Heart left ventricle (tissue), 16 donors: ENCODE data around the gene SYNGR2. TPM values are rescaled to one million over a fixed set of nuclear protein-coding genes. Genes with fewer than 3 reads are reported as not detected.

Experiments used
- ATAC-seq, 4 donors: fragments of 200-7000 bp; cut with Tn5 transposase; one replicate each; pipeline ENCODE4 v1.9.1; 2020 to 2022; ENCODE audit warnings: moderate library complexity in 4 of 4, mild to moderate bottlenecking in 3 of 4, moderate number of reproducible peaks in 1 of 4
- DNase-seq, 5 donors: peaks; one replicate each; pipeline ENCODE4 v3.0.0-alpha.2; 2020
- H3K27ac ChIP-seq, 12 donors: fragments of 200-600 bp; sonication (generic) in 4 of 12; one replicate each; pipeline versions ENCODE4 v1.5.0 to v1.8.0; 2016 to 2022; ENCODE audit warnings: mild to moderate bottlenecking in 2 of 12
- H3K27me3 ChIP-seq, 9 donors: fragments of 200-600 bp; sonication (generic) in 2 of 9; one replicate each; pipeline versions ENCODE4 v1.5.1 to v1.8.0; 2016 to 2022; ENCODE audit warnings: mild to moderate bottlenecking in 3 of 9
- H3K36me3 ChIP-seq, 9 donors: fragments of 200-600 bp; sonication (generic) in 2 of 9; one replicate each; pipeline versions ENCODE4 v1.5.0 to v1.8.0; 2018 to 2022; ENCODE audit warnings: mild to moderate bottlenecking in 2 of 9
- H3K4me1 ChIP-seq, 12 donors: fragments of 200-600 bp; sonication (generic) in 4 of 12; one replicate each; pipeline versions ENCODE4 v1.5.0 to v1.8.0; 2016 to 2022; ENCODE audit warnings: mild to moderate bottlenecking in 3 of 12
- H3K4me3 ChIP-seq, 12 donors: fragments of 200-600 bp; sonication (generic) in 4 of 12; one replicate each; pipeline versions ENCODE4 v1.5.0 to v1.8.0; 2017 to 2022; ENCODE audit warnings: mild to moderate bottlenecking in 9 of 12, moderate library complexity in 4 of 12
- H3K9me3 ChIP-seq, 12 donors: fragments of 200-600 bp; sonication (generic) in 4 of 12; one replicate each; pipeline versions ENCODE4 v1.5.0 to v1.8.0; 2016 to 2022; ENCODE audit warnings: mild to moderate bottlenecking in 1 of 12
- POLR2A ChIP-seq, 2 donors: fragments of 450-650 bp; IDR thresholded peaks; one replicate each; pipeline ENCODE4 v1.6.1; 2017; ENCODE audit warnings: antibody characterized with exemption in 2 of 2, mild to moderate bottlenecking in 2 of 2, moderate library complexity in 2 of 2
- WGBS, 4 donors: extraction: QIAGEN DNeasy Blood & Tissue Kit in 2 of 4; methylation state at CpG; one replicate each; pipeline versions ENCODE4 v1.1.5 to v1.1.7; 2013 to 2018; 5-methylcytosine and 5-hydroxymethylcytosine counted together
- intact Hi-C, 10 donors: fragments of 100-400 bp; cut with DNase I; formaldehyde crosslinking; loops; one replicate each; pipeline versions ENCODE4 v1.11.1 to v1.14.2; 2022
- polyA plus RNA-seq, 2 donors: library from polyadenylated mRNA; stranded (reverse); fragments of 200-250 nt; gene quantifications; one replicate each; pipeline ENCODE4 v1.2.3, GENCODE V29; 2013
- total RNA-seq, 9 donors: library from RNA; depleted of rRNA in 2 of 9; stranded (reverse); fragments of >200 nt in 2 of 9; fragmentation: NEBNext Ultra II Directional in 3 of 9; extraction: Animal tissue kit (Norgen Biotek cat#: 25700) in 3 of 9; gene quantifications; one replicate each; pipeline versions ENCODE4 v1.1.0 to v1.2.4, GENCODE V29; 2016 to 2023
- TF ChIP-seq, protein P1 (sequence below), 12 donors: fragments of 200-600 bp; sonication (generic) in 4 of 12; IDR thresholded peaks; one replicate each; pipeline versions ENCODE4 v1.5.0 to v1.8.0; 2018 to 2022; ENCODE audit warnings: antibody characterized with exemption in 12 of 12, mild to moderate bottlenecking in 5 of 12
- donor health status: ischemic (EF 13 %, LVEDD 7.1; RV severe dilation, severe dysfunction).
- donor health status: healthy with polysubstance abuse.
- donor health status: DM: no; HTN: yes; CAD: no.
- donor health status: DM: no; HTN: no; CAD: no.
- donor health status: ischemic (EF 25% LVEDD 6.9; RV normal size, moderate dysfunction).
- donor health status: ischemic (EF 25% LVEDD 5.7; RV mildly dilated, moderate dysfunction).
- donor health status: healthy.
- donor health status: DM: yes; HTN: yes; CAD: no.
- donor health status: ischemic (EF 35%, LVEDD 5.7; RV mildly dilated, moderate dysfunction).
- donor health status: nonischemic (EF 11% LVEDD 7.7; RV severe dilation, severe dysfunction).
- donor health status: DM: yes; HTN: yes; CAD: no.
- donor health status: PGD.
- donor health status: ischemic (EF 29% LVEDD 5.4; RV normal size, mild dysfunction).
- donor health status: nonischemic (EF 23%, LVEDD 6.1; RV moderate dilation, normal function).

SYNGR2 gene
- total and polyA plus RNA-seq, 11 donors = 99.5 to 268 (median 135) TPM

DNA sequence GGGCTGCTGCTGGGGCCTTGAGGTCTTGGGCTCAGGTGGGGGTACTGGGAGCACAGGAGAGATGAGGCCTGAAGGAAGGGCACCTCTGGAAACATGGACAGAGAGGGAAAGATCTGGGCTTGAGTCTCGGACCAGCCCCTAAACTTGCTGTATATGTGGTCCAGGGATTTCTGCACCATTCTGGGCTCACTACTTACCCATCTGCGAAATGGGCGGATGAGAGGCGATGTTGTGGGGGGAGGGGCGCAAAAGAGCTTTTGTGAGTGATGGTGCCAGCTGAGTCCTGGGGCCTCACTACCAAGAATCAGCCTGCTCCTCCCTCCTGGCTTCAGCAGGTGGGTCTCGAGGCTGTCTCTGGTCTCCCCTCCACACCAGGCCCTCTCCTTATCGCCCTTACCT is 21.9 kb upstream of the SYNGR2 start:
- ATAC-seq (no peak), DNase-seq (no peak)
- Histone ChIP-seq H3K4me3 (no peak overlapping the region), H3K36me3 (peaks cover 0 to 10% (median 0%) of the 10 kb centered on the region in 9 donors), H3K4me1 (peaks cover 11 to 41% (median 30%) of the 10 kb centered on the region in 12 donors), H3K27me3 (no peaks in the 10 kb centered on the region), H3K9me3 (no peaks in the 10 kb centered on the region), H3K27ac (no peak overlapping the region)
- 95 to 98% (median 97%) methylated on average over 7 of the region's 7 CpGs for WGBS, 4 donors
- intact Hi-C loops = no loop called here
- TF ChIP-seq, protein P1, sequence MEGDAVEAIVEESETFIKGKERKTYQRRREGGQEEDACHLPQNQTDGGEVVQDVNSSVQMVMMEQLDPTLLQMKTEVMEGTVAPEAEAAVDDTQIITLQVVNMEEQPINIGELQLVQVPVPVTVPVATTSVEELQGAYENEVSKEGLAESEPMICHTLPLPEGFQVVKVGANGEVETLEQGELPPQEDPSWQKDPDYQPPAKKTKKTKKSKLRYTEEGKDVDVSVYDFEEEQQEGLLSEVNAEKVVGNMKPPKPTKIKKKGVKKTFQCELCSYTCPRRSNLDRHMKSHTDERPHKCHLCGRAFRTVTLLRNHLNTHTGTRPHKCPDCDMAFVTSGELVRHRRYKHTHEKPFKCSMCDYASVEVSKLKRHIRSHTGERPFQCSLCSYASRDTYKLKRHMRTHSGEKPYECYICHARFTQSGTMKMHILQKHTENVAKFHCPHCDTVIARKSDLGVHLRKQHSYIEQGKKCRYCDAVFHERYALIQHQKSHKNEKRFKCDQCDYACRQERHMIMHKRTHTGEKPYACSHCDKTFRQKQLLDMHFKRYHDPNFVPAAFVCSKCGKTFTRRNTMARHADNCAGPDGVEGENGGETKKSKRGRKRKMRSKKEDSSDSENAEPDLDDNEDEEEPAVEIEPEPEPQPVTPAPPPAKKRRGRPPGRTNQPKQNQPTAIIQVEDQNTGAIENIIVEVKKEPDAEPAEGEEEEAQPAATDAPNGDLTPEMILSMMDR (IDR thresholded peaks at IDR 0.05) = no peak
- no peak for TF ChIP-seq POLR2A (IDR thresholded peaks at IDR 0.05)

DNA sequence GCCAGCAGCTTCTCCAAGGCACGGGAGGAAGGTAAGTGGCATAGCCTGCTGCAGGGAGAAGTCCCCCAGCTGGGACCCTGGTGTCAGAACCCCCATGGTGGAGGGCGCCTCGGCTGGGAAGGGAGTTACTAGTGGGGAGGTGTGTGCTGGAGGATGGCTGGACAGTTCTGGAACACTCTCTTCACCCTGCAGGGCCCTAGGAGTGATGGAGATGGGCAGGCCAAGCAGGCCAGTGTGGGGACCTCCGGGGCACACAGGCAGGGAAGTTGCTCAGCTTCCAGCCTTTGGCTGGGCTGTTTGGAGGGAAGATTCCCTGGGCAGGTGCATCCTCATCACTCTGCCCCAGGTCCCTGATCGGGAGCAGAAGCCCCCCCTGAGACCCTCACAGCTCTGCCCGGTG is 21.5 kb upstream of the SYNGR2 start:
- WGBS, 4 donors = 89 to 97% (median 93%) methylated on average over 6 of the region's 6 CpGs
- H3K27me3 ChIP-seq = no peaks in the 10 kb centered on the region
- no peak overlapping the region for H3K4me3 ChIP-seq
- H3K9me3 ChIP-seq = no peaks in the 10 kb centered on the region
- intact Hi-C loops = no loop called here
- peaks cover 11 to 45% (median 29%) of the 10 kb centered on the region in 12 donors for H3K4me1 ChIP-seq
- peaks cover 0 to 6% (median 0%) of the 10 kb centered on the region in 9 donors for H3K36me3 ChIP-seq
- TF ChIP-seq, protein P1 (IDR thresholded peaks at IDR 0.05) = no peak
- no peak for TF ChIP-seq POLR2A (IDR thresholded peaks at IDR 0.05)
- ATAC-seq (no peak), DNase-seq (no peak)
- H3K27ac ChIP-seq = no peak overlapping the region

DNA sequence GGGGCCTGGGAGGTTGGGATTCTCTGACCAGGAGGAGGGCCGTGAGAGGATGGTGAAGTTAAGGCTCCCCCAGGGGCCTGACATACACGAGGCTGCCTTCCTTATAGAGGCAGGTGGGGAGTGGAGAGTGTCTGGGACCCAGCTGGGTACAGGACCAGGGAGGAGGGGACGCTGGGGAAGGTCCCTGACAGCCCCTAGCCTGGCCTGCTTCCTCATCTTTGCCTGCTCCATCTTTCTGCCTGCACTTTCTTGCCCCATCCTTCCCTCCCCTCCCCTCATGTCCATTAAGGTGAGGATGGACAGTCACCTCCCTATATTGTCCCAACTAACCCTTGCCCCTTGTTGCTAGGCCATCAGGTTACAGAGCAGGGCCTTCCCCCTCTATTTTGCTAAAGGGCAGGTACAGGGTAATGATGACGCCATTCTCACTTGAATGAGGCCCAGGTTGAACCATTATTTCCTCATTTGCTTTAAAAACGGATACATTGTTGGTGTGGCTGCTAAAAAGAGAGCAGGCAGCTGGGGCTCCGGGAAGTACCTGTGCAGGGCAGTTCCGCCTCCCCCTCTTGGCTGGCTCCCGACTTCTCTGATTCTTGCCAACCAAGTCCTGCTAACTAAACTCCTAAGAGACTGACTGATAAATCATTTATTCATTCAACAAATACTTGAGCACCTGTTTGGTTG is 20.9 kb upstream of the SYNGR2 start:
- no peak for DNase-seq
- intact Hi-C loops = no loop called here
- H3K9me3 ChIP-seq = no peaks in the 10 kb centered on the region
- no peak for ATAC-seq
- H3K27me3 ChIP-seq = no peaks in the 10 kb centered on the region
- no peak overlapping the region for H3K4me3 ChIP-seq
- H3K4me1 ChIP-seq = peaks cover 11 to 46% (median 29%) of the 10 kb centered on the region in 12 donors
- peaks cover 0 to 2% (median 0%) of the 10 kb centered on the region in 9 donors for H3K36me3 ChIP-seq
- WGBS, 4 donors = 75 to 85% (median 77%) methylated on average over 8 of the region's 8 CpGs
- TF ChIP-seq POLR2A (IDR thresholded peaks at IDR 0.05) = no peak
- TF ChIP-seq, protein P1 (IDR thresholded peaks at IDR 0.05) = no peak
- no peak overlapping the region for H3K27ac ChIP-seq

DNA sequence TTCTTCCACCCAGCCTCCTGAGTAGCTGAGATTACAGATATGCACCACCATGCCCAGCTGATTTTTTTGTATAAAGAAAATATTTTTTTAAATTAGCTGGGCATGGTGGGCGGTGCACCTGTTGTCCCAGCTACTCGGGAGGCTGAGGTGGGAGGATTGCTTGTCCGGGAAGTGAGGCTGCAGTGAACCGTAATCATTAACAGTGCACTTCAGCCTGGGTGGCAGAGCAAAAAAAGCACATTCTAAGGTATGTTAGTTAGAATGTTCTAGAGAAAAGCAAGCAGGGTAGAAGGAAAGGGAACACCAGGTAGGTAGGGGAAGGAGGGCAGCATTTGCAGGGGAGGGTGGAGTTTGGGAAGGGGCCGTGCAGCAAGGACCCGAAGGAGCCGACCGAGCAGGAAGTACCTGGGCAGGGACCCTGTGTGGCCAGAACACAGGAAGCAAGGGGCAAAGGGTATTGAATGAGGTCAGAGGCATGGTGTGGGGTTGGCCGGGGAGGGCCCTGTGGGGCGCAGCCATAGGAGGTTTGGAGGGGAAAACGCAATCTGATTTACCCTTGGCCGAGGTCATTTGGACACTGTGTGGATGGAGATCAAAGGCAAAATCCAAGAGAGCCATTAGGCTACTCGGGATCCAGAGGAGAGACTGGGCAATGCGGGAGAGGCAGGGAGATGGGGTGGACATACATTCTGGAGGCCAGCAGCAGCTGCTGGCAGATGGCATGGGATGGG is 19.9 kb upstream of the SYNGR2 start:
- H3K27me3 ChIP-seq = no peaks in the 10 kb centered on the region
- no peak overlapping the region for H3K4me3 ChIP-seq
- DNase-seq (no peak), ATAC-seq (no peak)
- H3K9me3 ChIP-seq = no peaks in the 10 kb centered on the region
- H3K27ac ChIP-seq = no peak overlapping the region
- peaks cover 11 to 42% (median 28%) of the 10 kb centered on the region in 12 donors for H3K4me1 ChIP-seq
- intact Hi-C loops = no loop called here
- WGBS, 4 donors = 83 to 87% (median 85%) methylated on average over 14 of the region's 14 CpGs
- no peak for TF ChIP-seq POLR2A (IDR thresholded peaks at IDR 0.05)
- TF ChIP-seq, protein P1 (IDR thresholded peaks at IDR 0.05) = no peak
- H3K36me3 ChIP-seq = no peaks in the 10 kb centered on the region
